Neural progenitor cell (in vitro differentiated cells): ENCODE data around the gene ACCS. TPM values are rescaled to one million over a fixed set of nuclear protein-coding genes. Genes with fewer than 3 reads are reported as not detected.

Experiments
- DNase-seq: peaks from one replicate; pipeline ENCODE4 v3.0.0-alpha.2; 2016; ENCODE audit warnings: low spot score
- H2AFZ ChIP-seq: fragments of 200-600 bp; sonication (generic); replicated peaks from 2 replicates; pipeline ENCODE4 v1.6.1; 2016; ENCODE audit warnings: antibody characterized with exemption
- H3F3A ChIP-seq: fragments of 200-600 bp; sonication (generic); 2 replicates; pipeline ENCODE4 v1.6.1; 2016; ENCODE audit warnings: antibody characterized with exemption, low read depth
- H3K27ac ChIP-seq: fragments of 200-600 bp; sonication (generic); 2 replicates; pipeline ENCODE4 v1.5.1; 2016; ENCODE audit warnings: mild to moderate bottlenecking
- H3K27me3 ChIP-seq: fragments of 200-600 bp; sonication (generic); 2 replicates; pipeline ENCODE4 v1.6.1; 2016; ENCODE audit warnings: mild to moderate bottlenecking, moderate library complexity
- H3K36me3 ChIP-seq: fragments of 200-600 bp; sonication (generic); 2 replicates; pipeline ENCODE4 v1.5.1; 2016
- H3K4me1 ChIP-seq: fragments of 200-600 bp; sonication (generic); 2 replicates; pipeline ENCODE4 v1.6.1; 2016; ENCODE audit warnings: mixed run types
- H3K4me2 ChIP-seq: fragments of 200-600 bp; sonication (generic); 2 replicates; pipeline ENCODE4 v1.6.1; 2016
- H3K4me3 ChIP-seq: fragments of 200-600 bp; sonication (generic); 2 replicates; pipeline ENCODE4 v1.5.1; 2016
- H3K79me2 ChIP-seq: fragments of 200-600 bp; sonication (generic); 2 replicates; pipeline ENCODE4 v1.6.1; 2016; ENCODE audit warnings: low read depth
- H3K9ac ChIP-seq: fragments of 200-600 bp; sonication (generic); 2 replicates; pipeline ENCODE4 v1.6.1; 2016
- H3K9me3 ChIP-seq: fragments of 200-600 bp; sonication (generic); 2 replicates; pipeline ENCODE4 v1.5.1; 2016; ENCODE audit warnings: low read depth
- H4K20me1 ChIP-seq: fragments of 200-600 bp; sonication (generic); 2 replicates; pipeline ENCODE4 v1.6.1; 2016; ENCODE audit warnings: low read depth
- H3K27ac Mint-ChIP-seq: 3 replicates; pipeline ENCODE4 v1.8.0; 2021; ENCODE audit warnings: mixed read lengths
- H3K27me3 Mint-ChIP-seq: 2 replicates; pipeline ENCODE4 v1.8.0; 2022; ENCODE audit warnings: low read depth, mild to moderate bottlenecking, inconsistent platforms, moderate library complexity, mixed read lengths; ENCODE audit not compliant: insufficient read depth
- H3K36me3 Mint-ChIP-seq: 3 replicates; pipeline ENCODE4 v1.8.0; 2021; ENCODE audit warnings: mixed read lengths
- H3K4me1 Mint-ChIP-seq: 3 replicates; pipeline ENCODE4 v1.8.0; 2021; ENCODE audit warnings: mixed read lengths
- H3K4me3 Mint-ChIP-seq: 3 replicates; pipeline ENCODE4 v1.8.0; 2021; ENCODE audit warnings: mild to moderate bottlenecking, moderate library complexity, mixed read lengths
- H3K9me3 Mint-ChIP-seq: 3 replicates; pipeline ENCODE4 v1.8.0; 2020; ENCODE audit warnings: mixed read lengths
- EZH2 ChIP-seq: fragments of 200-600 bp; sonication (generic); IDR thresholded peaks from 2 replicates; pipeline ENCODE4 v1.6.1; 2017; ENCODE audit warnings: antibody characterized with exemption, mild to moderate bottlenecking, moderate library complexity
- EZH2phosphoT487 ChIP-seq: fragments of 200-600 bp; sonication (generic); IDR thresholded peaks from 2 replicates; pipeline ENCODE4 v1.6.1; 2017; ENCODE audit warnings: antibody characterized with exemption
- total RNA-seq: library from RNA; depleted of rRNA; stranded (reverse); fragments of >200 nt; gene quantifications from 2 replicates; pipeline ENCODE4 v1.2.3, GENCODE V29; 2015; ENCODE audit warnings: low replicate concordance
- TF ChIP-seq, protein P1 (sequence below): fragments of 200-600 bp; sonication (generic); IDR thresholded peaks from 2 replicates; pipeline ENCODE4 v1.5.1; 2017; ENCODE audit warnings: antibody characterized with exemption, mild to moderate bottlenecking

ACCS gene
- total RNA-seq, 1 donor from 2014 or later, result 7.0 TPM

DNA sequence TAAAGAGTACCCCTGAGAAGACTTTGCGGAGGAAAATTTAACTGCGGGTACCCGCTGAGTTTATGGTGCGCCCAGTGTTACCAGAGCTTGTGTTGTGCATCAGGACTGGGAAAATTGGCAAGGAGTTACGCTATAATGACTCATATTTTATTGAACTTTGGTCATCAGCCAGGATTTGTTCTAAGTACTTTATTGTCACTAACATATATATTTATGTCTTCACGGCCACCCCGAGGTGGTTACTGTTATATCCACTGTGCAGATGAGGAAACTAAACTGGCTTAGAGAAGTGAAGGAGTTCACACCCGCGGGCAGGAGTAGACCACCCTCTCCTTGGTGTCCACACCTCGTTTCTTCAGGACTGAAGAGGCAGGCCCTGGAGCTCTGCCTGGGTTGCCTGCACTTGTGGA, 667 bp downstream of the ACCS start:
- no peaks in the 10 kb centered on the region for H3K36me3 Mint-ChIP-seq

GRCh38 chr11:44067266-44067665, 1.2 kb downstream of the ACCS start:
- Mint-ChIP-seq H3K36me3 (no peaks in the 10 kb centered on the region), H3K4me1 (peaks cover 29% of the 10 kb centered on the region), H3K27ac (no peak overlapping the region), H3K27me3 (peaks cover 13% of the 10 kb centered on the region), H3K4me3 (no peak overlapping the region), H3K9me3 (peaks cover 2% of the 10 kb centered on the region)
- H3K27ac ChIP-seq, result no peak overlapping the region
- no peak overlapping the region for H3K4me3 ChIP-seq
- no peak for DNase-seq
- no peaks in the 10 kb centered on the region for H4K20me1 ChIP-seq
- peaks cover 34% of the 10 kb centered on the region for H3K4me1 ChIP-seq
- H3K9ac ChIP-seq, result no peak overlapping the region
- TF ChIP-seq EZH2phosphoT487 (no peak), EZH2 (no peak)
- TF ChIP-seq, protein P1, sequence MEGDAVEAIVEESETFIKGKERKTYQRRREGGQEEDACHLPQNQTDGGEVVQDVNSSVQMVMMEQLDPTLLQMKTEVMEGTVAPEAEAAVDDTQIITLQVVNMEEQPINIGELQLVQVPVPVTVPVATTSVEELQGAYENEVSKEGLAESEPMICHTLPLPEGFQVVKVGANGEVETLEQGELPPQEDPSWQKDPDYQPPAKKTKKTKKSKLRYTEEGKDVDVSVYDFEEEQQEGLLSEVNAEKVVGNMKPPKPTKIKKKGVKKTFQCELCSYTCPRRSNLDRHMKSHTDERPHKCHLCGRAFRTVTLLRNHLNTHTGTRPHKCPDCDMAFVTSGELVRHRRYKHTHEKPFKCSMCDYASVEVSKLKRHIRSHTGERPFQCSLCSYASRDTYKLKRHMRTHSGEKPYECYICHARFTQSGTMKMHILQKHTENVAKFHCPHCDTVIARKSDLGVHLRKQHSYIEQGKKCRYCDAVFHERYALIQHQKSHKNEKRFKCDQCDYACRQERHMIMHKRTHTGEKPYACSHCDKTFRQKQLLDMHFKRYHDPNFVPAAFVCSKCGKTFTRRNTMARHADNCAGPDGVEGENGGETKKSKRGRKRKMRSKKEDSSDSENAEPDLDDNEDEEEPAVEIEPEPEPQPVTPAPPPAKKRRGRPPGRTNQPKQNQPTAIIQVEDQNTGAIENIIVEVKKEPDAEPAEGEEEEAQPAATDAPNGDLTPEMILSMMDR, result no peak
- no peaks in the 10 kb centered on the region for H3K9me3 ChIP-seq
- H3K27me3 ChIP-seq, result peaks cover 15% of the 10 kb centered on the region
- H2AFZ ChIP-seq, result no peak overlapping the region
- no peaks in the 10 kb centered on the region for H3K79me2 ChIP-seq
- peaks cover 31% of the 10 kb centered on the region for H3F3A ChIP-seq
- no peaks in the 10 kb centered on the region for H3K36me3 ChIP-seq
- peak overlapping the region; percentile 82 for H3K4me2 ChIP-seq

More for the DNA sequence above, 667 bp downstream of the ACCS start:
- H3F3A ChIP-seq, result peaks cover 31% of the 10 kb centered on the region
- H3K9me3 Mint-ChIP-seq, result peaks cover 2% of the 10 kb centered on the region
- peak overlapping the region; percentile 51 for H3K4me3 ChIP-seq
- H3K9me3 ChIP-seq, result no peaks in the 10 kb centered on the region
- no peak overlapping the region for H3K27ac Mint-ChIP-seq
- TF ChIP-seq EZH2 (no peak), EZH2phosphoT487 (no peak)
- TF ChIP-seq, protein P1, result no peak
- H3K9ac ChIP-seq, result no peak overlapping the region
- H3K36me3 ChIP-seq, result no peaks in the 10 kb centered on the region
- no peaks in the 10 kb centered on the region for H4K20me1 ChIP-seq
- peak overlapping the region; percentile 82 for H3K4me2 ChIP-seq
- H3K27ac ChIP-seq, result no peak overlapping the region
- H3K27me3 Mint-ChIP-seq, result peaks cover 13% of the 10 kb centered on the region
- no peaks in the 10 kb centered on the region for H3K79me2 ChIP-seq
- H3K4me1 ChIP-seq, result peaks cover 36% of the 10 kb centered on the region
- H3K4me3 Mint-ChIP-seq, result peak overlapping the region; percentile 75
- peak overlapping the region; percentile 93 for H2AFZ ChIP-seq
- H3K27me3 ChIP-seq, result peaks cover 15% of the 10 kb centered on the region
- DNase-seq, result no peak
- peaks cover 29% of the 10 kb centered on the region for H3K4me1 Mint-ChIP-seq

DNA sequence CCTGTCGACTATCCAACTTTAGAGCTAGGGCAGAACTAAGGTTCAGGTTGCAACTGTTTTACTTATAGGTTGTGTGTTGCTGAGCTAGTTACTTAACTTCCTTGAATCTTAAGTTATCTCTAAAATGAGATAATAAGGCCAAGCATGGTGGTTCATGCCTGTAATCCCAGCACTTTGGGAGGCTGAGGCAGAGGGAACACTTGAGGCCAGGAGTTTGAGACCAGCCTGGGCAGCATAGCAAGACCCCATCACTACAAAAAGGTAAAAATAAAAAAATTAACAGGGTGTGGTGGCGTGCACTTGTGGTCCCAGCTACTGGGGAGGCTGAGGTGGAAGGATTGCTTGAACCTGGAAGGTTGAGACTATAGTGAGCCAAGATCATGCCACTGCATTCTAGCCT, 2.1 kb downstream of the ACCS start:
- Mint-ChIP-seq H3K4me1 (peaks cover 23% of the 10 kb centered on the region), H3K4me3 (no peak overlapping the region), H3K36me3 (no peaks in the 10 kb centered on the region), H3K9me3 (peaks cover 2% of the 10 kb centered on the region), H3K27me3 (peaks cover 13% of the 10 kb centered on the region), H3K27ac (no peak overlapping the region)
- TF ChIP-seq EZH2, result no peak
- TF ChIP-seq, protein P1, result no peak
- no peak for TF ChIP-seq EZH2phosphoT487
- Histone ChIP-seq H3K4me3 (no peak overlapping the region), H3K27ac (no peak overlapping the region), H3K36me3 (no peaks in the 10 kb centered on the region), H3K4me1 (peaks cover 25% of the 10 kb centered on the region), H3F3A (peaks cover 31% of the 10 kb centered on the region), H3K79me2 (no peaks in the 10 kb centered on the region), H3K4me2 (no peak overlapping the region), H3K9me3 (no peaks in the 10 kb centered on the region), H2AFZ (no peak overlapping the region), H4K20me1 (no peaks in the 10 kb centered on the region), H3K27me3 (peaks cover 15% of the 10 kb centered on the region), H3K9ac (no peak overlapping the region)
- DNase-seq, result no peak
